Measurements from ENCODE around the gene USH2A.

DNA sequence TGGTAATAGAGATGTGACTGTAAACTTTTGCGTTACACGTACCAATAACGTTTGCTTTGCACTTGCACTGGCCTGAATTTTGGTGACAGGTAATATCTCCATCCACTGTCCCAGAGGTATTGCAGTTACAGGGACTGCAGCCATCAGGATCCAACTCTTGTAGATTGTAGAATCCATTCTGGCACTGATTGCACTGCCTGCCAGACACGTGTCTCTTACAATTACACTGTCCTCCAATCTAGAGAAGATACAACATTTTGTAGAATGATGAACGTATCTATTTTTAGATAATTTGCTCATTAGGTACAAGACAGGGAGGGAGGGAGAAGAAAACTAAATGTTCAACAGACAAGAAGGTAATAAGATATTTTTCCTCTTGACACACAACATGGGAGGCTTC, 172.4 kb downstream of the USH2A start:
- TF ChIP-seq CEBPB (IDR thresholded peaks at IDR 0.05) = no peak
- TF ChIP-seq FOXM1 (IDR thresholded peaks at IDR 0.05; ENCODE audit: borderline replicate concordance, low read depth) = no peak
- TF ChIP-seq, protein P1, sequence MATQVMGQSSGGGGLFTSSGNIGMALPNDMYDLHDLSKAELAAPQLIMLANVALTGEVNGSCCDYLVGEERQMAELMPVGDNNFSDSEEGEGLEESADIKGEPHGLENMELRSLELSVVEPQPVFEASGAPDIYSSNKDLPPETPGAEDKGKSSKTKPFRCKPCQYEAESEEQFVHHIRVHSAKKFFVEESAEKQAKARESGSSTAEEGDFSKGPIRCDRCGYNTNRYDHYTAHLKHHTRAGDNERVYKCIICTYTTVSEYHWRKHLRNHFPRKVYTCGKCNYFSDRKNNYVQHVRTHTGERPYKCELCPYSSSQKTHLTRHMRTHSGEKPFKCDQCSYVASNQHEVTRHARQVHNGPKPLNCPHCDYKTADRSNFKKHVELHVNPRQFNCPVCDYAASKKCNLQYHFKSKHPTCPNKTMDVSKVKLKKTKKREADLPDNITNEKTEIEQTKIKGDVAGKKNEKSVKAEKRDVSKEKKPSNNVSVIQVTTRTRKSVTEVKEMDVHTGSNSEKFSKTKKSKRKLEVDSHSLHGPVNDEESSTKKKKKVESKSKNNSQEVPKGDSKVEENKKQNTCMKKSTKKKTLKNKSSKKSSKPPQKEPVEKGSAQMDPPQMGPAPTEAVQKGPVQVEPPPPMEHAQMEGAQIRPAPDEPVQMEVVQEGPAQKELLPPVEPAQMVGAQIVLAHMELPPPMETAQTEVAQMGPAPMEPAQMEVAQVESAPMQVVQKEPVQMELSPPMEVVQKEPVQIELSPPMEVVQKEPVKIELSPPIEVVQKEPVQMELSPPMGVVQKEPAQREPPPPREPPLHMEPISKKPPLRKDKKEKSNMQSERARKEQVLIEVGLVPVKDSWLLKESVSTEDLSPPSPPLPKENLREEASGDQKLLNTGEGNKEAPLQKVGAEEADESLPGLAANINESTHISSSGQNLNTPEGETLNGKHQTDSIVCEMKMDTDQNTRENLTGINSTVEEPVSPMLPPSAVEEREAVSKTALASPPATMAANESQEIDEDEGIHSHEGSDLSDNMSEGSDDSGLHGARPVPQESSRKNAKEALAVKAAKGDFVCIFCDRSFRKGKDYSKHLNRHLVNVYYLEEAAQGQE (IDR thresholded peaks at IDR 0.05; ENCODE audit: low read depth) = no peak
- TF ChIP-seq, protein P2, sequence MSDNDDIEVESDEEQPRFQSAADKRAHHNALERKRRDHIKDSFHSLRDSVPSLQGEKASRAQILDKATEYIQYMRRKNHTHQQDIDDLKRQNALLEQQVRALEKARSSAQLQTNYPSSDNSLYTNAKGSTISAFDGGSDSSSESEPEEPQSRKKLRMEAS (IDR thresholded peaks at IDR 0.05) = no peak
- TF ChIP-seq TCF12 (IDR thresholded peaks at IDR 0.05; ENCODE audit: low read depth) = no peak
- no peak for TF ChIP-seq NFIC (IDR thresholded peaks at IDR 0.05)
- no peak for TF ChIP-seq EP300 (IDR thresholded peaks at IDR 0.05; ENCODE audit: borderline replicate concordance)
- TF ChIP-seq, protein P3, sequence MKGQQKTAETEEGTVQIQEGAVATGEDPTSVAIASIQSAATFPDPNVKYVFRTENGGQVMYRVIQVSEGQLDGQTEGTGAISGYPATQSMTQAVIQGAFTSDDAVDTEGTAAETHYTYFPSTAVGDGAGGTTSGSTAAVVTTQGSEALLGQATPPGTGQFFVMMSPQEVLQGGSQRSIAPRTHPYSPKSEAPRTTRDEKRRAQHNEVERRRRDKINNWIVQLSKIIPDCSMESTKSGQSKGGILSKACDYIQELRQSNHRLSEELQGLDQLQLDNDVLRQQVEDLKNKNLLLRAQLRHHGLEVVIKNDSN (IDR thresholded peaks at IDR 0.05) = no peak
- no peak for TF ChIP-seq TEAD4 (IDR thresholded peaks at IDR 0.05)
- TF ChIP-seq YY1 (IDR thresholded peaks at IDR 0.05; ENCODE audit: low read depth) = no peak
- no peak for TF ChIP-seq CREB1 (IDR thresholded peaks at IDR 0.05; ENCODE audit: low read depth)
